ENCODE data around the gene TIGD1. TPM values are rescaled to one million over a fixed set of nuclear protein-coding genes. Genes with fewer than 3 reads are reported as not detected.
"Not testable (repeated sequence)": the region's sequence is repeated elsewhere in the genome, so short reads cannot be mapped to it uniquely, and the experiment has no call there.

The TIGD1 gene
- total RNA-seq, 2 donors from 2014 or later, result 6.0 to 7.7 TPM

GRCh38 chr2:232537499-232537898, 12.9 kb downstream of the TIGD1 start:
- H3K4me3 Mint-ChIP-seq, result no peak overlapping the region
- peaks cover 3% of the 10 kb centered on the region for H3K27me3 Mint-ChIP-seq
- no peak overlapping the region for H3K27ac Mint-ChIP-seq
- no peaks in the 10 kb centered on the region for H3K36me3 Mint-ChIP-seq (ENCODE audit: low read depth)
- H3K9me3 Mint-ChIP-seq, result no peaks in the 10 kb centered on the region
- no peaks in the 10 kb centered on the region for H3K4me1 Mint-ChIP-seq
- ATAC-seq (replicated peaks), result no peak

GRCh38 chr2:232537079-232537478, 13.3 kb downstream of the TIGD1 start:
- Mint-ChIP-seq H3K27me3 (peaks cover 3% of the 10 kb centered on the region), H3K9me3 (no peaks in the 10 kb centered on the region), H3K4me3 (no peak overlapping the region), H3K4me1 (no peaks in the 10 kb centered on the region), H3K36me3 (ENCODE audit: low read depth) (no peaks in the 10 kb centered on the region), H3K27ac (no peak overlapping the region)
- no peak for ATAC-seq (replicated peaks)

GRCh38 chr2:232535761-232536530, 14.4 kb downstream of the TIGD1 start:
- H3K9me3 Mint-ChIP-seq, result no peaks in the 10 kb centered on the region
- H3K36me3 Mint-ChIP-seq (ENCODE audit: low read depth), result no peaks in the 10 kb centered on the region
- no peaks in the 10 kb centered on the region for H3K4me1 Mint-ChIP-seq
- ATAC-seq (replicated peaks), result no peak
- H3K4me3 Mint-ChIP-seq, result no peak overlapping the region
- no peak overlapping the region for H3K27ac Mint-ChIP-seq
- H3K27me3 Mint-ChIP-seq, result peaks cover 6% of the 10 kb centered on the region

GRCh38 chr2:232534940-232535651, 15.3 kb downstream of the TIGD1 start:
- Mint-ChIP-seq H3K4me3 (no peak overlapping the region), H3K9me3 (no peaks in the 10 kb centered on the region), H3K27ac (no peak overlapping the region), H3K4me1 (no peaks in the 10 kb centered on the region), H3K36me3 (ENCODE audit: low read depth) (no peaks in the 10 kb centered on the region), H3K27me3 (peaks cover 9% of the 10 kb centered on the region)
- ATAC-seq (replicated peaks), result no peak

GRCh38 chr2:232533944-232534710, 16.2 kb downstream of the TIGD1 start:
- Mint-ChIP-seq H3K4me1 (peaks cover under 1% of the 10 kb centered on the region), H3K36me3 (ENCODE audit: low read depth) (no peaks in the 10 kb centered on the region), H3K27ac (no peak overlapping the region), H3K9me3 (no peaks in the 10 kb centered on the region), H3K27me3 (peaks cover 9% of the 10 kb centered on the region), H3K4me3 (no peak overlapping the region)
- no peak for ATAC-seq (replicated peaks)

- H3K4me3 Mint-ChIP-seq; H3K27ac Mint-ChIP-seq; ATAC-seq (replicated peaks); H3K4me1 Mint-ChIP-seq; H3K36me3 Mint-ChIP-seq (ENCODE audit: low read depth); H3K9me3 Mint-ChIP-seq: not testable (repeated sequence)
- H3K27me3 Mint-ChIP-seq, result peaks cover 22% of the 10 kb centered on the region
Observed at GRCh38 chr2:232532821-232533220, 17.5 kb downstream of the TIGD1 start.

GRCh38 chr2:232532419-232532818, 17.9 kb downstream of the TIGD1 start:
- H3K9me3 Mint-ChIP-seq, result no peaks in the 10 kb centered on the region
- H3K4me1 Mint-ChIP-seq, result peaks cover 6% of the 10 kb centered on the region
- ATAC-seq (replicated peaks), result no peak
- H3K27ac Mint-ChIP-seq, result no peak overlapping the region
- no peak overlapping the region for H3K4me3 Mint-ChIP-seq
- H3K27me3 Mint-ChIP-seq, result peaks cover 23% of the 10 kb centered on the region
- no peaks in the 10 kb centered on the region for H3K36me3 Mint-ChIP-seq (ENCODE audit: low read depth)

DNA sequence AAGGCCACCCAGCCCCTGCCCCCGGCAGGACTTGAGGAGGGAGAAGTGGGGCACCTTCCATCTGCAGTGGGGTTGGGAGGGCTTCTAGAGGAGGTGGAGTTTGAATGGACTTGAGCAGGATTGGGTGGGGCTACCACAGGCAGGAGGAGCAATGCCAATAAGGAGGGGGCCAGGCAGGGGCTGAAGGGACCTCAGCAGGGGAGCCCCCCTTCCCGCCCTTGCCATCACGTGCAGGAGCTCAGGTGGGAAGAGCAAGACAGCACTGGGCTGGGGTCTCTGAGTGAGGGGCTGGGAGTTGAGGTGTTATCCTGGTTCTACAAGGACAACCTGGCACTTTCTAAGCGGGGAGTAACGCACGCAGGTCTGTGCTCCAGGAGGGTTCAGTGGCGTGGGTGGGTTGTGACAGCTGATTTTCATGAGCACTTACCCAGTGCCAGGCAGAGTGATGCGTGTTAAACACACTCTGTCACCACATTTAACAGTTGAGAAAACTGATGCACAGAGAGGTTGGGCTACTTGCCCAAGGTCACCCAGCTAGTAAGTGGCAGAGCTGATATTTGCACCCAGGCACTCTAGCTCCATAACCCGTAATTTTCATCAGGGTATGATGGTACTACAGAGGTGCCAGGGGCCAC, 19.6 kb downstream of the TIGD1 start:
- no peak for ATAC-seq (replicated peaks)
- peaks cover 6% of the 10 kb centered on the region for H3K4me1 Mint-ChIP-seq
- H3K27ac Mint-ChIP-seq, result no peak overlapping the region
- H3K4me3 Mint-ChIP-seq, result no peak overlapping the region
- H3K9me3 Mint-ChIP-seq, result no peaks in the 10 kb centered on the region
- no peaks in the 10 kb centered on the region for H3K36me3 Mint-ChIP-seq (ENCODE audit: low read depth)
- peaks cover 26% of the 10 kb centered on the region for H3K27me3 Mint-ChIP-seq

DNA sequence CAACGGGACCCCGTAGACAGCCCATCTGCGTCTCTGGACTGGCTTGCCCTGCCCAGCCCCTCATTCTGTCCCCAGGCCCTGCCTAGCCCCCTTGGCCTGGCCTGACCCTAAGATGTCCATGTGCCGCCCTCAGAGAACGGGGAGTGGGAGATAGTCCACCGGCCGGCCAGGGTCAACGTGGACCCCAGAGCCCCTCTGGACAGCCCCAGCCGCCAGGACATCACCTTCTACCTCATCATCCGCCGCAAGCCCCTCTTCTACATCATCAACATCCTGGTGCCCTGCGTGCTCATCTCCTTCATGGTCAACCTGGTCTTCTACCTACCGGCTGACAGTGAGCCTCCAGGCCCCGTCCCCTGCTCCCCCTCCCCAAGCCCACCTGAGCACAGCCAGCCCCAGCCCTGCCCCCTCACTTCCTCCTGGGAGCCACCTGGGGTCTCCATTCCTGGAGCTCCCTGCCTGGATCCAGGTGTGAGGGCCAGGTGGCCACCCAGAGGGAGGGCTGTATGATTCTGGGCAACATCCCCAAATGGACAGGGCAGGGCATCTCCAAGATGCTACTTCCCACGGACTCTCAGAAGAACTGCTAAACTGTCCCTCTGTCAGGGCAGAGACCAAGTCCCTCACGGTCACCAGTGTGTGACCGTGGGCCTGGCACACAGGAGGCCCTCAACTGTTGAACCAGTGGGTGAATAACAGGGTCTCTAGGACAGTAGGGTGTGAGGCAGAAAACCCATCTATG, 20.4 kb downstream of the TIGD1 start:
- Mint-ChIP-seq H3K9me3 (no peaks in the 10 kb centered on the region), H3K4me3 (no peak overlapping the region), H3K27ac (no peak overlapping the region), H3K36me3 (ENCODE audit: low read depth) (no peaks in the 10 kb centered on the region), H3K27me3 (peaks cover 26% of the 10 kb centered on the region), H3K4me1 (peaks cover 6% of the 10 kb centered on the region)
- ATAC-seq (replicated peaks), result no peak

DNA sequence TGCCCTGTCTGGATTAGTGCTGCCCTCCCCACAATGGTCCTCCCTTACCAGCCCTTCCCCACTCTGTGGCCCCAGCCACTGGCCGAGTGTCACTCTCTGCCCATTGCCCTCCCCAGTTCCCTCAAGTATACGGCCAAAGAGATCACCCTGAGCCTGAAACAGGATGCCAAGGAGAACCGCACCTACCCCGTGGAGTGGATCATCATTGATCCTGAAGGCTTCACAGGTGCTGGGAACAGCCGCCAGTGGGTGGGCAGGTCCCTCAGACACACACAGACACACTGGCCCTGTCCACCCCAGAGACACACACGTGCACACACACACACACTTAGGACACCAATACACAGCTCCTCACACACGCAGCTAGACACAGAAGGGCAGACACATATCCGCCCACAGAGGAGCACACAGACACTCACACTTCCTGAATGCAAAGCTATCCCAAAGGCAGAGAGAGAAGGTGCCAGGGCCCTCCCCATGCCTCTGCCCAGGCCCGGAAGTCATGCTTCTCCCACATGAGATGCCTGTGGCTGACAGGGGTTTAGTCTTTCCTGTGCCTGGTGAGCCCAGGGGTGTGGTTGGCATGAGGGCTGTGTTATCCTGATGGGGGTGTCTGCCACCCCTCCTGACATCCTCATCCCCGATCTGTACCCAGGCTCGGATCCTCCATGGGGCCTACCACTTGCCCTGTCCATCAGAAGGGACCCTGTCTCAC, 21.5 kb downstream of the TIGD1 start:
- peaks cover 30% of the 10 kb centered on the region for H3K27me3 Mint-ChIP-seq
- peak; percentile 54 for ATAC-seq (replicated peaks)
- peaks cover 6% of the 10 kb centered on the region for H3K4me1 Mint-ChIP-seq
- H3K4me3 Mint-ChIP-seq, result no peak overlapping the region
- no peaks in the 10 kb centered on the region for H3K9me3 Mint-ChIP-seq
- peak overlapping the region; percentile 54 for H3K27ac Mint-ChIP-seq
- H3K36me3 Mint-ChIP-seq (ENCODE audit: low read depth), result no peaks in the 10 kb centered on the region

GRCh38 chr2:232527905-232528470, 22.4 kb downstream of the TIGD1 start:
- H3K27ac Mint-ChIP-seq, result no peak overlapping the region
- ATAC-seq (replicated peaks), result no peak
- H3K36me3 Mint-ChIP-seq (ENCODE audit: low read depth), result no peaks in the 10 kb centered on the region
- H3K9me3 Mint-ChIP-seq, result no peaks in the 10 kb centered on the region
- H3K4me3 Mint-ChIP-seq, result no peak overlapping the region
- peaks cover 6% of the 10 kb centered on the region for H3K4me1 Mint-ChIP-seq
- H3K27me3 Mint-ChIP-seq, result peaks cover 35% of the 10 kb centered on the region

- no peaks in the 10 kb centered on the region for H3K9me3 Mint-ChIP-seq
- no peaks in the 10 kb centered on the region for H3K36me3 Mint-ChIP-seq (ENCODE audit: low read depth)
- H3K4me3 Mint-ChIP-seq, result no peak overlapping the region
- no peak overlapping the region for H3K27ac Mint-ChIP-seq
- peaks cover 32% of the 10 kb centered on the region for H3K27me3 Mint-ChIP-seq
- ATAC-seq (replicated peaks), result no peak
- peaks cover 6% of the 10 kb centered on the region for H3K4me1 Mint-ChIP-seq
Observed at GRCh38 chr2:232526372-232526941, 23.9 kb downstream of the TIGD1 start.
